HFF-Myc (cell line): ENCODE results near the gene NRP1.

Experiments
- DNase-seq: peaks from one replicate; pipeline ENCODE4 v3.0.0-alpha.2; 2011; ENCODE audit warnings: low read depth; ENCODE audit errors: extremely low read depth
- H3K4me3 ChIP-seq: replicated peaks from 2 replicates; pipeline ENCODE4 v1.5.1; 2011; ENCODE audit warnings: low read depth, mild to moderate bottlenecking, control low read depth, low read length
- TF ChIP-seq, protein P1 (sequence below): IDR thresholded peaks from 2 replicates; pipeline ENCODE4 v1.5.1; 2012; ENCODE audit warnings: mild to moderate bottlenecking, low read depth, low read length, control low read depth; ENCODE audit errors: missing control alignments

NRP1 gene

DNA sequence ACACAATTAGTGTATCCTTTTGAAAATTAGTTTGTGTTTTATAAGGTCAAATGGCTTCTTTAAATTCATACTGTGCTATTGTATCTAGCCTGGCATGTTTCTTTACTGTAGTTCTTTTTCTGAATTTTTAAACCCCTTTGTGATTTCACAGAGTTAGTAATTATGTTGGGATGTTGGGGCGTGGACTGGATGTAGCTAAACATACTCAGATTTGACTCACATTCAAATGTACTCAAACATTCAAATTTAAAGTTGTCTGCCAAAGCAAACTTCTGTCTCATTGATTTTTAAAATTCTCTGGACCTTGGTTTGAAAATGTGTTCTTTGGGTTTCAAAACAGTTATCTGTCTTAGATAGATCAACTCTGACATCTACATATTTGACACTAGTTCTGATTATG is 7.2 kb upstream of the NRP1 start:
- 0 out of 2 replicates have a peak overlapping the region, but pooled peaks have one; percentile 2 for H3K4me3 ChIP-seq
- no peak for DNase-seq
- TF ChIP-seq, protein P1, sequence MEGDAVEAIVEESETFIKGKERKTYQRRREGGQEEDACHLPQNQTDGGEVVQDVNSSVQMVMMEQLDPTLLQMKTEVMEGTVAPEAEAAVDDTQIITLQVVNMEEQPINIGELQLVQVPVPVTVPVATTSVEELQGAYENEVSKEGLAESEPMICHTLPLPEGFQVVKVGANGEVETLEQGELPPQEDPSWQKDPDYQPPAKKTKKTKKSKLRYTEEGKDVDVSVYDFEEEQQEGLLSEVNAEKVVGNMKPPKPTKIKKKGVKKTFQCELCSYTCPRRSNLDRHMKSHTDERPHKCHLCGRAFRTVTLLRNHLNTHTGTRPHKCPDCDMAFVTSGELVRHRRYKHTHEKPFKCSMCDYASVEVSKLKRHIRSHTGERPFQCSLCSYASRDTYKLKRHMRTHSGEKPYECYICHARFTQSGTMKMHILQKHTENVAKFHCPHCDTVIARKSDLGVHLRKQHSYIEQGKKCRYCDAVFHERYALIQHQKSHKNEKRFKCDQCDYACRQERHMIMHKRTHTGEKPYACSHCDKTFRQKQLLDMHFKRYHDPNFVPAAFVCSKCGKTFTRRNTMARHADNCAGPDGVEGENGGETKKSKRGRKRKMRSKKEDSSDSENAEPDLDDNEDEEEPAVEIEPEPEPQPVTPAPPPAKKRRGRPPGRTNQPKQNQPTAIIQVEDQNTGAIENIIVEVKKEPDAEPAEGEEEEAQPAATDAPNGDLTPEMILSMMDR: no peak

DNA sequence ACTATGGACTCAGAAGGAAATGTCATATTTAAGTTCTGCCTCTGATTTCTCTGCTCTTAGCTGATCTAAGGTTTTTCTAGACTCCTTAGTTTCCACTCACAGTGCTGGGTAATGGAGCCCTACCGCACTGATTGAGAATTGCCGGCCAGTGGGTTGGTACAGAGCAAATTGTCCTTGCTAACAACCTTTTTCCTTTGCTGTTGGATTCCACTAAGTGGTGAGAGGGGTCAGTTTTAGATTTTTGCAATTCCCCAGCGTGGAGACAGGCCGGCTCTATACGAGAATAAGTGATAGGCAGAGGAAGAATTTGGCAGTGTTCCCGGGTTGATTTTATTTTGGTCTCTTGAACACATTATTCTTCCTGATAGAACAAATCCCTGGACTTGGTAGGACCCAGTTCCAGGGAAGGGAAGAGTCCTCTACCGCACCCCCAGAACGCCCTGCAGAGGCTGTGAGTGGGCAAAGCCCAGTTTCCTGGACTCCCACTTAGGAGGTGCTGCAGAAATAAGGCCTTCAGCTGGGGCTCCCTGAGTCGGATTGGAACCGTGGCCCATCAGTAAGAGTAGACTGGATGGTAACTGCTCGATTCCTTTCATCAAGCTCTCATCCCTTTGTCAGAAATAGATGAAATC is 3.0 kb upstream of the NRP1 start:
- DNase-seq: no peak
- peak overlapping the region; percentile 86 for H3K4me3 ChIP-seq

DNA sequence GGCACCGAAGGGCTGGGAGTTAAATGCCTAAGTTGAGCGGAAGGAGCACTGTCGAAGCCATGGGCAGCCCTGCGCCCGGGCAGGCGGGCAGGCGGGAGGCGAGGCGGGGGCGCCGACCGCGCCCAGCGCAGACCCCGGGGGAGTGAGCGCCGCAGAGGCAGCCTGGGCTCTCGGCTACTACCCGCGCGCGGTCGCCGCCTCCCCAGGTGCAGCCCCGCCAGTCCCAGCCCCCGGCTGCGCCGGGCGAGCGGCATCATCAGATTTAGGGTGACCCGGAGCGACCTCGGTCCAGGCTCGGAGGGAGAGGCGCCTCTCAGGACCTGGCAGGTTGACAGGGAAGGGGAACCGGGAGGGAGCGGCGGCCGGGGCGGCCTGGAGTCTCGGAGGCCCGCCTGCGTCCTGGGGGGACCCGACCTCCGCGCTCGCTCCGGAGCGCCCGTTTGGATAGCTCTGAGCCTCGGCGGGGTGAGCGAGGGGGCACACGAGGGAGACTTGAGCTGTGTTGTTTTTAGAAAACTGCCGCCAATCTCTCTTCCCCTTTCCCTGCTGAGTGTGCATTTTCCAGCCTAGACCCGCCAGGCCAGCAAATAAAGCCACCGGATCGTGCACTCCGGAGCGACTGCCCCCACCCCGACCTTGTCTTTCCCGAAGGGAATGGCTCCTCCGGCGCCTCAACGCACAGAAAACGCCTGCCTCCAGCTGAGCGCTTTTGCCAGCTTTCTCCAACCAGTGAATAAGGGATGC is 2.3 kb upstream of the NRP1 start:
- TF ChIP-seq, protein P1: no peak
- no peak for DNase-seq
- H3K4me3 ChIP-seq: peak overlapping the region; percentile 86

More for the DNA sequence above, 3.0 kb upstream of the NRP1 start:
- TF ChIP-seq, protein P1: no peak

DNA sequence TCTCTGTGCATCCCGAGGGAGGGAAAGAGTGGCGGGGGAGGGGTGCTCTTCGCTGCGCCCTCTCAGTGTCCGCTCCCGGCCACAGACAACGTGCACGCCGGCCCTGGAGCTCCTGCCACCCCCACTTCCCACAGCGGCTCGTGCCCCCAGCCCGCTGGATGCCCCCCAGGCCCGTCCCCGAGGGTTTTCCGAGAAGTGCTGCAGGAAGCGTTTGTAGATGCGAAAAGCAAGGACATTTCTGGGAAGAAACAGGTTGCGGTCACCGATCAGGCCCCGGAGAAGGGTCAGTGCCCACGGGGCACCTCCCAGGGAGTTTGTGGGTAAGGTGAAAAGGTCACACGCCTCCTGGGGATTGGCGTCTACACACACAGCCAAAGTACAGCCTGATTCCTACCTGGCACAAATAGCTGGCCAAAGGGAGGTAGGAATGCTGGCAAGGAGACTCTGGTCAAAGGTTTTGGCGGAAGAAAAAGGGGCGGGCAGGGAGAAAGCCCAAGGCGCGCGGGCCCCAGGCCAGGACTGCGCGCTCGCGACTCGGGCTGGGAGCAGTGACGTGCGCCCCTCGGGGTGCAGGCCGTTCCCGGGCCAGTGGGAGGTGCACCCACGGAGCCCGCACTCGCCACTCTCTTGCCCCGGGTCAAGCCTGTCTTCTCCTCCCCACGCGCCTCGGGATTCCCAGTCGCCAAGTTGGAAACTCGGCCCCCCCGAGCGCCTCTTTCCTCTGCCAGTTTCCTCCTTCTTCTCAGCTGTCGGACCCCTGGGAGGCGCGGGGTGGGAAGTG is 1.5 kb upstream of the NRP1 start:
- peak overlapping the region; percentile 86 for H3K4me3 ChIP-seq
- TF ChIP-seq, protein P1: no peak

DNA sequence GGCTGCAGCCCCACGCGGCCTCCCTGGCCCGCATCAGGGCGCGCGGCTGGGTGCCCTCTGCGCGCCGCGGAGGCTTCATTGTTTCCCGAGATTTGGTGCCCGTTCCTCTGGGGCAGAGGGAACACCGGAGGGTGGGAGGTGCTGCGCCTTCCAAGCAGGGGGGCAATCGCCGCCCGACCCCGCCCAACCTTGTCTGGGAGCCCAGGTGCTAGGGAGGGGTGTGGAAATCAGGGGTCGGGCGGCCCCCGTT is 1.0 kb upstream of the NRP1 start:
- TF ChIP-seq, protein P1: no peak
- DNase-seq: no peak
- H3K4me3 ChIP-seq: peak overlapping the region; percentile 86

More for the DNA sequence above, 1.5 kb upstream of the NRP1 start:
- no peak for DNase-seq

DNA sequence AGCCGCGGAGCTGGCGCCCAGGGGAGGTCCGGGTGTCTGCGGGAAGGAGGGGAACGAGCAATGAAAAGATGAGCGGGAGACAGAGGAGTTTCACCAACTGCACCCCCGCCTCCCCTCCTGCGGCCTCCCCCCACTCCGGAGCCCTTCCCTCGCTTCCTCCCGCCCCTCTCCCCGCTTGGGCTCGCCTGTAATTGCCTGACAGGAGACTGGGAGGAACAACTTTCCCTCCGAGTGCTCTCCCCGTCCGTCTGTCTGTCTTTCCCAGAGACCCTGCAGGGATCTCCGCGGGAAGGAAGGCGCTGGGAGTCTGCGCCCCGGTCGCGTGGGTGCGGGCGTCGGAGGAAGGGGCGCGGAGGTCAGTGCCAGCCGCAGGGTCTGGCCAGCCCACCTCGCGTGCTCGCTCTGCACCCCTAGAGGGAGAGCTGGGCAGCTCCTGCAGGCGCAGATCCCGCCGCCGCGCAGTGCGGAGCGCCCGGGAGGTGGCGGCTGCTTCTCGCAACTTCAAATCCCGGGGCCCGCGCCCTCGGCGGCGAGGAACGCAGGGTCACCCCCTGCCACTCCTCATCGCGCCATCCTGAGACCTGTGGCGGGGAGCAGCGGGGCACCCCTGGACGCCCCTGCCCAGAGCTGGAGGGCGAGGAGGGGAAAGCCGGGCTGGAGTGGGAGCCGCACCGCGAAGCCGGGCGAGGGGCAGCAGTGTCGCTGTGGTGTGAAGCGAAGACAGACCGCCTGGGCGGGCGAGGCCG is 511 bp upstream of the NRP1 start:
- DNase-seq: no peak
- peak overlapping the region; percentile 86 for H3K4me3 ChIP-seq
- TF ChIP-seq, protein P1: peak; percentile 50
